Measurements from ENCODE around the gene SPPL2C. TPM values are rescaled to one million over a fixed set of nuclear protein-coding genes. Genes with fewer than 3 reads are reported as not detected.
A peak's percentile ranks its signal among the peaks of the same experiment; 100 is the strongest.

Gene SPPL2C
- total and polyA plus RNA-seq, 7 donors: 0.60 TPM; not detected in 6

GRCh38 chr17:45895969-45896785 is 51.5 kb downstream of the SPPL2C start:
- Histone ChIP-seq H3K27me3 (peaks cover 14 to 37% (median 27%) of the 10 kb centered on the region in 3 donors), H3K9me3 (no peaks in the 10 kb centered on the region), H3K4me1 (peaks cover 0 to 36% (median 29%) of the 10 kb centered on the region in 4 donors), H3K36me3 (no peaks in the 10 kb centered on the region), H3K27ac (no peak overlapping the region), H3K4me3 (peak overlapping the region; percentile 64 to 97 (median 82))
- intact Hi-C loops (cut with DNase I): no loop called here
- TF ChIP-seq CTCF (IDR thresholded peaks at IDR 0.05) (no peak), EP300 (IDR thresholded peaks at IDR 0.05) (no peak), POLR2AphosphoS5 (IDR thresholded peaks at IDR 0.05) (no peak), POLR2A (IDR thresholded peaks at IDR 0.05) (no peak)
- 7 to 8% methylated on average over 55 of the region's 55 CpGs for WGBS, 2 donors
- DNase-seq: no peak

Other genes with a start within 250 kb of the SPPL2C start
- gene CRHR1, start 60.6 kb upstream of the SPPL2C start, total RNA-seq: under 1 TPM in 1 of 4 donors, not detected in 3; 0.33 TPM
- not detected for gene CRHR1, start 60.6 kb upstream of the SPPL2C start, polyA plus RNA-seq
- 10 to 100 TPM in 3 of 4 donors, 1 to 10 TPM in 1; 7.1 to 20.5 (median 15.2) TPM for gene MAPT, start 49.7 kb downstream of the SPPL2C start, total RNA-seq
- gene MAPT, start 49.7 kb downstream of the SPPL2C start, polyA plus RNA-seq: 1 to 10 TPM in 1 of 3 donors, under 1 TPM in 1, not detected in 1; 0.60 to 2.8 TPM
- gene STH, start 154.4 kb downstream of the SPPL2C start, total RNA-seq: not detected
- not detected for gene STH, start 154.4 kb downstream of the SPPL2C start, polyA plus RNA-seq

All from sigmoid colon (tissue), 7 donors.